ENCODE results near the gene IFT172. TPM values are rescaled to one million over a fixed set of nuclear protein-coding genes. Genes with fewer than 3 reads are reported as not detected.

The IFT172 gene
- total RNA-seq, 1 experiment from 2014 or later = 26.2 TPM

- no peak overlapping the region for H3K4me2 ChIP-seq
- ChIA-PET POLR2A (ENCODE audit: unreplicated experiment) (interaction anchor here (0.7 kb wide), 2 partner anchors 27 to 76 kb away, joined by 3 to 4 read pairs; no protein-coding TSS in a partner anchor), CTCF (no interaction called here)
- no peaks in the 10 kb centered on the region for H3K36me3 ChIP-seq (ENCODE audit: low read depth)
- peaks cover 7% of the 10 kb centered on the region; the same call in 1 of the 2 replicates for H3F3A ChIP-seq (ENCODE audit: insufficient read depth, low read depth)
- no peaks in the 10 kb centered on the region for H3K9me2 ChIP-seq (ENCODE audit: insufficient read depth)
- DNase-seq = peak in 1 of 2 experiments; percentile 38
- no peaks in the 10 kb centered on the region for H3K27me3 ChIP-seq (ENCODE audit: insufficient read depth, low read depth)
- H3K4me1 ChIP-seq (replicated peaks; ENCODE audit: insufficient read depth) = no peaks in the 10 kb centered on the region
- TF ChIP-seq EZH2 (IDR thresholded peaks at IDR 0.05; ENCODE audit: low read depth) (no peak), CTCF (conservative IDR thresholded peaks at IDR 0.05) (no peak)
- H4K20me1 ChIP-seq (ENCODE audit: insufficient read depth) = no peaks in the 10 kb centered on the region
- BruUV-seq (replicated peaks) = no TSS peak
- no peak overlapping the region for H3K27ac ChIP-seq
- H2AFZ ChIP-seq = no peak overlapping the region
- no peaks in the 10 kb centered on the region for H3K9me3 ChIP-seq (ENCODE audit: insufficient read depth, low read depth)
- H3K79me2 ChIP-seq (ENCODE audit: low read depth) = no peaks in the 10 kb centered on the region
- intact Hi-C loops (cut with micrococcal nuclease; ENCODE audit: unreplicated experiment) = no loop called here
- H3K4me3 ChIP-seq = no peak overlapping the region
Measured at GRCh38 chr2:27509326-27509725, 19.8 kb upstream of the IFT172 start.

DNA sequence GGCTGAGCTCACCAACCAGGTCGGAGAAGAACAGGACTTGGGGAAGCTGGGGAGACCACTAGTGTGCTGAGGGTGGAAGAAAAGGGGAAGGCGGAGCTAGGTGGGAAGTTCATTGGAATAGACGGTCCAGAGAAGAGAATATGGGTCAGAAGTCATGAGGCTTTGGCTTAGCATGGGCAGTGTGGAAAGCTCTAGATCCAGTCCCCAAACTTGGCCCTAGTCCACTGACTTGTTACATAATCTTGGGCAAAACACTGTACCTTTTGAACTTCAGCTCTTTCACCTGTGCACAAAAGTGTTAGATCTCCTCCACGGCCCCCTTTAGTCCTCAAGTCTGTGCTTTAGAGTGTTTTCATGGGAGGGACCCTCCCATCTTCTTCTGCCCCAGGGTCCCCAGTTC lies 17.8 kb upstream of the IFT172 start:
- no peaks in the 10 kb centered on the region for H3K27me3 ChIP-seq (ENCODE audit: insufficient read depth, low read depth)
- intact Hi-C loops (cut with micrococcal nuclease; ENCODE audit: unreplicated experiment) = no loop called here
- no peak for DNase-seq
- H3K4me1 ChIP-seq (replicated peaks; ENCODE audit: insufficient read depth) = no peaks in the 10 kb centered on the region
- no peak overlapping the region for H3K4me2 ChIP-seq
- ChIA-PET POLR2A (ENCODE audit: unreplicated experiment) (no interaction called here), CTCF (no interaction called here)
- no peaks in the 10 kb centered on the region for H3K79me2 ChIP-seq (ENCODE audit: low read depth)
- BruUV-seq (replicated peaks) = no TSS peak
- no peak for TF ChIP-seq EZH2 (IDR thresholded peaks at IDR 0.05; ENCODE audit: low read depth)
- no peak for TF ChIP-seq CTCF (conservative IDR thresholded peaks at IDR 0.05)
- no peaks in the 10 kb centered on the region for H3K9me3 ChIP-seq (ENCODE audit: insufficient read depth, low read depth)
- H2AFZ ChIP-seq = no peak overlapping the region
- H3K4me3 ChIP-seq = no peak overlapping the region
- H3K9me2 ChIP-seq (ENCODE audit: insufficient read depth) = no peaks in the 10 kb centered on the region
- H3K36me3 ChIP-seq (ENCODE audit: low read depth) = no peaks in the 10 kb centered on the region
- no peak overlapping the region for H3K27ac ChIP-seq
- H4K20me1 ChIP-seq (ENCODE audit: insufficient read depth) = no peaks in the 10 kb centered on the region
- H3F3A ChIP-seq (ENCODE audit: insufficient read depth, low read depth) = peaks cover 7% of the 10 kb centered on the region; the same call in 1 of the 2 replicates

- H3K4me3 ChIP-seq = no peak overlapping the region
- DNase-seq = no peak
- no peaks in the 10 kb centered on the region for H3K4me1 ChIP-seq (replicated peaks; ENCODE audit: insufficient read depth)
- no peaks in the 10 kb centered on the region for H3K27me3 ChIP-seq (ENCODE audit: insufficient read depth, low read depth)
- peaks cover 7% of the 10 kb centered on the region; the same call in 1 of the 2 replicates for H3F3A ChIP-seq (ENCODE audit: insufficient read depth, low read depth)
- no peaks in the 10 kb centered on the region for H3K79me2 ChIP-seq (ENCODE audit: low read depth)
- ChIA-PET CTCF (no interaction called here), POLR2A (ENCODE audit: unreplicated experiment) (no interaction called here)
- H2AFZ ChIP-seq = no peak overlapping the region
- no TSS peak for BruUV-seq (replicated peaks)
- no peaks in the 10 kb centered on the region for H4K20me1 ChIP-seq (ENCODE audit: insufficient read depth)
- intact Hi-C loops (cut with micrococcal nuclease; ENCODE audit: unreplicated experiment) = no loop called here
- no peaks in the 10 kb centered on the region for H3K36me3 ChIP-seq (ENCODE audit: low read depth)
- no peak overlapping the region for H3K4me2 ChIP-seq
- H3K9me3 ChIP-seq (ENCODE audit: insufficient read depth, low read depth) = no peaks in the 10 kb centered on the region
- no peak for TF ChIP-seq EZH2 (IDR thresholded peaks at IDR 0.05; ENCODE audit: low read depth)
- TF ChIP-seq CTCF (conservative IDR thresholded peaks at IDR 0.05) = no peak
- no peak overlapping the region for H3K27ac ChIP-seq
- no peaks in the 10 kb centered on the region for H3K9me2 ChIP-seq (ENCODE audit: insufficient read depth)
Measured at GRCh38 chr2:27506587-27506986, 17.0 kb upstream of the IFT172 start.

All from PC-9 (cell line).